LNCAP (cell line): Measurements from ENCODE around the gene LIMK2.

ENCODE experiments used
- TF ChIP-seq, protein P1 (sequence below): fragments of 450-650 bp; IDR thresholded peaks from 2 replicates; pipeline ENCODE4 v1.5.1; 2017; ENCODE audit warnings: mild to moderate bottlenecking

Gene LIMK2

DNA sequence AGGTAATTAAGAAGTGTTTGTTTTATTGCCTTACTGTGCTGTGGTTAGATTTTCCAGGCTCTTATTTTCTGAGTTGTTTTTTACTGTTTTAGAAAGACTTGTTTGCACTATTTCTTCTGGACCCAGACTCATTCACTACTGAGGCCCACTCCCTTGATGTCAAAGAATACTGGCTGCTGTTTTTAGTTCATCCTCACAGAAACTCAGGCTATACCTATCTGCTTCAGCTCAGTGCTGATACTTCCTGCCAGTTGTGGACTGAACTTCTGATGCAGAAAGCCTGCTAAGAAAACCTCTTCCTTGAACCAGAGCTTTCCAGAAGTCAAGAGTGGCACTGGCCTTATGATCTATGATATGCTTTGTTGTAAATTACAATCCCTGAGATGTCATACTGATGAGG, 96.1 kb downstream of the LIMK2 start:
- TF ChIP-seq, protein P1, sequence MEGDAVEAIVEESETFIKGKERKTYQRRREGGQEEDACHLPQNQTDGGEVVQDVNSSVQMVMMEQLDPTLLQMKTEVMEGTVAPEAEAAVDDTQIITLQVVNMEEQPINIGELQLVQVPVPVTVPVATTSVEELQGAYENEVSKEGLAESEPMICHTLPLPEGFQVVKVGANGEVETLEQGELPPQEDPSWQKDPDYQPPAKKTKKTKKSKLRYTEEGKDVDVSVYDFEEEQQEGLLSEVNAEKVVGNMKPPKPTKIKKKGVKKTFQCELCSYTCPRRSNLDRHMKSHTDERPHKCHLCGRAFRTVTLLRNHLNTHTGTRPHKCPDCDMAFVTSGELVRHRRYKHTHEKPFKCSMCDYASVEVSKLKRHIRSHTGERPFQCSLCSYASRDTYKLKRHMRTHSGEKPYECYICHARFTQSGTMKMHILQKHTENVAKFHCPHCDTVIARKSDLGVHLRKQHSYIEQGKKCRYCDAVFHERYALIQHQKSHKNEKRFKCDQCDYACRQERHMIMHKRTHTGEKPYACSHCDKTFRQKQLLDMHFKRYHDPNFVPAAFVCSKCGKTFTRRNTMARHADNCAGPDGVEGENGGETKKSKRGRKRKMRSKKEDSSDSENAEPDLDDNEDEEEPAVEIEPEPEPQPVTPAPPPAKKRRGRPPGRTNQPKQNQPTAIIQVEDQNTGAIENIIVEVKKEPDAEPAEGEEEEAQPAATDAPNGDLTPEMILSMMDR, result no peak

DNA sequence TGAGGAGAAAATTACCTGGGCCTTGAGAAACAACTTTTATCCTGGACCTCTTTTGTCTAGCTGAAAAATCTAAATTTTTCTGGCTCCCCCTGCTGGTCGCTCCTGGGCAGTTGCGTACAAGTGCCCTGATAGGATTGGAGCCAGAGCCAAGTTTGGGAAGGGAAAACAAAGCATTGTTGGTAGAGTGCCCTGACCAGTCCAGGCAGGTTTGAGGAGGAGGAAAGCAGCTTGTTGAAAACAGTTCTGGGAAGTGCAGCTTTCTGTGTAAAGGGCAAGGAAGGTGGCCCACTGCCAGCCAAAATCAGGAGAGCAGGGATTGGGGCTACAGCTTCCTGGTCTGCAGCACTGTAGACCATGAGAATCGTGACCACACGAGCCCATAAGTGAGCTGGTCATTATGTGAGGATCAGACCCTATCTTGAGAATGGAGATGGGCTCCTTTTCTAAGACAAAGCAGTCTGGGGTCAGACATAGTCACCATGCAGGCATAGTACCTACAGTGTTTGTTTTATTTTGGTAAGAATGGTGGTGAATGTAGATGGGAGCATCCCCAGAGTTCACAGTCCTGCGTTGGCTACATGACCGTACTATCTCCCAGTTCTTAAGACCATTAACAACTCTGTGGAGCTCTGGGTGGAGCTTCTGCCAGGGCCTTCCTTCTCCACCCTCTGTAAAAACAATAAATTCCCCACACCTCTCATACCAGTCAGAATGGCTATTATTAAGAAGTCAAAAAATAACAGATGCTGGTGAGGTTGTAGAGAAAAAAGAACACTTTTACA, 101.5 kb downstream of the LIMK2 start:
- TF ChIP-seq, protein P1, result peak; percentile 95

DNA sequence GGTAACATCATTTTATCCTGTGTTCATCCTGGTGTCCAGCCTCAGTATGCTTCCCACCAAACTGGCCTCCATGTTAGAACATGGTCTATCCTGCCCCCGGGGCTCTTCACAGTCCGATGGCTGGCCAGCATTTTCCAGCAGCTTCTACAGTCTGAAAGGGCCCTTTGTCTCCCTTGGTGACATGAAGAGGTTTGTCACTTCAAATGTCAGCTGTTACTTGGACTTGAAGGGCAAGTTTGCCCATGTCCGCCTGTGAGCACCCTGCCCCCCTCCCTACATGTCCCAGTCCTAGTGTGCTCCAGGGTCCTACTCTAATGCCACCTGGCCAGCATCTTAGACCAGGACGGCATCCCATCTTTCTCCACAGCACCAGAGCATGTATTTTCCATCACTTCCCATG, 109.3 kb downstream of the LIMK2 start:
- TF ChIP-seq, protein P1, result no peak

DNA sequence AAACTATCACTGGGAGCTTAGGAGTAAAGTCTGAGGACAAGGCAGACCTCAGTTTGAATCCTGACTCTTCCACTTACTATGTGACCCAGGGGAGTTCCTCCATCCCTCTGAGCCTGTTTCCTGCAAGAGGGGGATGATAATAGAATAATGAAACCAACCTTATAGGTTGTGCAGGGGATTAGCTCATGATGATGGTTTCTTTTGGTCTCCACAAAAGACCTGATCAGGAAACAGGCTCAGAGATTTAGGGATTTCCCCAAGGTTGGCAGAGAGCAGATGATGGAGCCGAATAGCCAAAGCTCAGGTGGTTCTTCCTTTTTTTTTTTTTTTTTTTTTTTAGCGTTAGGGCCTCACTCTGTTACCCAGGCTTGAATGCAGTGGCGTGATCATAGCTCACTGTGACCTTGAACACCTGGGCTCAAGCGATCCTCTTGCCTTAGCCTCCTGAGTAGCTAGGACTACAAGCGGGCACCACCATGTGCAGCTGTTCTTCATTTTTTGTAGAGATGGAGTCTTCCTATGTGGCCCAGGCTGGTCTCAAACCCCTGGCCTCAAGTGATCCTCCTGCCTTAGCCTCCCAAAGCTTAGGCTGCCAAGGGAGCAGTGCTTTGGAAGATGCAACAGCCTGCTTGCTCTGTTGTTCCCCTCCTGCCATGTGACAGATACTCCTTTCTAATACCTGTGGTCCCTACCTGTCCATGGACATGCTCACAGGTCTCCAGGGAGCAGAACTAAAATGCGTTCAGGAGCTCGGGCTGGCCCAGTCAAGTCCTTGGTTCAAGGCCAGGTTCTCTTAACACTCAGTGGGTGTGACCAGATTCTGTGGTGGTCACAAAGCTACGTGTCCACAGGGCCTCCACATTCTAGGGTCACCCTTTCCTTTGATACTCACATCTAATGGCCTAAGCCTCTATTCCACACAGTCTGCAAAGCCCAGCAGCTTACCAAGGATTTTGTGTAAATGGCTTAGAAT, 111.8 kb downstream of the LIMK2 start:
- TF ChIP-seq, protein P1, result no peak

DNA sequence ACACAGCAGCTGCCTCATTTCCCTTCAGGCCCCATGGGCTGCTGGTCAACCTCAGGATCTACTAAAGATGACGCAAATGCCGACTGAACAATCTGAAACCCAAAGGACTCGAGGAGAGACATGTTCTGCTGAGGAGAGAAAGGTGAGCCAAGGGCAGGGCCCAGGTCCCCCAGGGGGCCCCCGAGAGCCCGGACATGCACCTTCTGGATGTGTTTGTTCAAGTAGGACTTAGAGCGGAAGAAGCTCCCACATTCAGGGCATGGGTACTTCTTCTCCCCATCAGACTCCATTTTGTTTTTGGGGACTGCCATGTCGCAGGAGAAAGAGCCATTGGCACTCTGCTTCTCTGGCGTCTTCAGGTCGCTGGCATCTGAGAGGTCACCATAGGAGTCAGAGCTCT, 114.8 kb downstream of the LIMK2 start:
- TF ChIP-seq, protein P1, result no peak

DNA sequence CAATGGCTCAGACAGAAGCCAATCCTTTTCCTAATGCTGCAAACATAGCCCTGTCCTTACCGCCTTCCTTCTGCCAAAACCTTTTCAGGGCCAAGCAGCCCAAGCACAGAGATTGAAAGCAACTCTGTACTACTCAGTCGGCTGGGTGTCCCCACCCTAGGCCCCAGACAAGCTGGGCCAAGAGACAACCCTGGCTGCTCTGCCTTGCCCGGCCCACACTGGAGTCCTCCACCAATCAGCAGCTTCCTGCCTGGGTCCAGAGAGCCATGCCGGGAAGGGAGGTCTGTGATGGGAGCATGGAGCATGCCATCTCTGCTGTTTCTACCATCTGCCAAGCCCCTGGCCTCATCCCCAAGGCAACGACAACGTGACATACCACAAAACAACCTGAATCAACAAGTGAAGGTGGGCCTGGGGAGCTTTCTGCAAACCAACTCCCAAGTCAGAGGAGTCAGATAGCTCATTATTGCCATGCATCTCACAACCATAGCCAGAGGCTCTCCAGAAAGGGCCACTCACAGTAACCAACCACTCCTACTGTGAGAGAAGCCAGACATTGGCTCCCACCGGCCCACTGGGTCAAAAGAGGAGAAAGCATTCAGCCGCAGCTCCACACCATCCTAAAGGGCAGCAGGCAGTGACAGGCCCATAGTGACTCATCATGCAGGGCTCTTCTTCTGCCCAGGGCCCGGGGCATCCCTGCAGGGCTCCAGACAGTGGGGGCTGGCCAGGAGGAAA, 115.9 kb downstream of the LIMK2 start:
- TF ChIP-seq, protein P1, result no peak

DNA sequence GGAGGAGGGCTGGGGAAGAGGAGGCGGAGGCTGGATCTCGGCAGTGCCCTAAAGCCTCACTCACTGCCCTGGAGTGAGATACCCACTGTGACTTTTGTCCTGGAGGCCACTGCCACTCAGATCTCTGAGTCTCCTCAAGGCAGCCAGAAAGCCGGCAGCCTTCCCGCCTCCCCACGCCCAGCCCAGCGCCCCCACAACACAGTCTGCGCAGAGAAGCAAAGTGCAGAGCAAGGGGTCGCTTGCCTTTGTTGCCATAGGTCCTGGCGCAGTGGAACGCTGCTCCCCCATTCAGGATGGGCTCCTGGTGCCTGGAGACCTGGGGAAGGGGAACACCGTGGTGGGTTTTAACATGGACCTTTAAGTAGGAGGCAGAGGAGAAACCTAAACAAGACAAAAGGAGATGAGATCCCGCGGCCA, 116.5 kb downstream of the LIMK2 start:
- TF ChIP-seq, protein P1, result no peak
